Glutamatergic neuron (in vitro differentiated cells): ENCODE measurements around the gene GJA1. TPM values are rescaled to one million over a fixed set of nuclear protein-coding genes. Genes with fewer than 3 reads are reported as not detected.

ENCODE experiments used
- DNase-seq: peaks from one replicate; pipeline ENCODE4 v3.0.0; 2022
- H3K27ac Mint-ChIP-seq: one replicate; pipeline ENCODE4 v1.8.0; 2020; ENCODE audit warnings: mild to moderate bottlenecking, mixed read lengths, inconsistent platforms; ENCODE audit not compliant: unreplicated experiment
- H3K27me3 Mint-ChIP-seq: one replicate; pipeline ENCODE4 v1.8.0; 2020; ENCODE audit warnings: mild to moderate bottlenecking, moderate library complexity, mixed read lengths, inconsistent platforms; ENCODE audit not compliant: unreplicated experiment
- H3K36me3 Mint-ChIP-seq: one replicate; pipeline ENCODE4 v1.8.0; 2020; ENCODE audit warnings: mild to moderate bottlenecking, mixed read lengths, inconsistent platforms; ENCODE audit not compliant: unreplicated experiment
- H3K4me1 Mint-ChIP-seq: one replicate; pipeline ENCODE4 v1.8.0; 2020; ENCODE audit warnings: mild to moderate bottlenecking, low read depth, mixed read lengths, inconsistent platforms; ENCODE audit not compliant: unreplicated experiment
- H3K4me3 Mint-ChIP-seq: one replicate; pipeline ENCODE4 v1.8.0; 2020; ENCODE audit warnings: mild to moderate bottlenecking, mixed read lengths, inconsistent platforms; ENCODE audit not compliant: unreplicated experiment
- H3K9me3 Mint-ChIP-seq: one replicate; pipeline ENCODE4 v1.8.0; 2020; ENCODE audit warnings: mild to moderate bottlenecking, moderate library complexity, mixed read lengths, inconsistent platforms; ENCODE audit not compliant: unreplicated experiment
- CTCF ChIP-seq: fragments of 200-600 bp; sonication (generic); IDR thresholded peaks from one replicate; pipeline ENCODE4 v1.5.0; 2021; ENCODE audit not compliant: partially characterized antibody, unreplicated experiment
- total RNA-seq: library from RNA; stranded (reverse); fragmentation: NEBNext Ultra II Directional; extraction: Animal tissue kit (Norgen Biotek cat#: 25700); gene quantifications from one replicate; pipeline ENCODE4 v1.2.1, GENCODE V29; 2021; ENCODE audit not compliant: unreplicated experiment

The GJA1 gene
- total RNA-seq, 1 donor from 2014 or later, result 19.4 TPM

- DNase-seq, result no peak
- Mint-ChIP-seq H3K27me3 (no peaks in the 10 kb centered on the region), H3K4me3 (no peak overlapping the region), H3K9me3 (no peaks in the 10 kb centered on the region), H3K36me3 (no peaks in the 10 kb centered on the region), H3K27ac (no peak overlapping the region), H3K4me1 (no peaks in the 10 kb centered on the region)
- TF ChIP-seq CTCF, result no peak
Observed at GRCh38 chr6:121479486-121480098, 44.1 kb downstream of the GJA1 start.

GRCh38 chr6:121480099-121480713 is 44.8 kb downstream of the GJA1 start:
- Mint-ChIP-seq H3K36me3 (no peaks in the 10 kb centered on the region), H3K27ac (no peak overlapping the region), H3K9me3 (no peaks in the 10 kb centered on the region), H3K27me3 (no peaks in the 10 kb centered on the region), H3K4me1 (no peaks in the 10 kb centered on the region), H3K4me3 (no peak overlapping the region)
- DNase-seq, result no peak
- TF ChIP-seq CTCF, result no peak

GRCh38 chr6:121482004-121482693 is 46.7 kb downstream of the GJA1 start:
- no peaks in the 10 kb centered on the region for H3K27me3 Mint-ChIP-seq
- H3K36me3 Mint-ChIP-seq, result no peaks in the 10 kb centered on the region
- DNase-seq, result no peak
- H3K27ac Mint-ChIP-seq, result no peak overlapping the region
- no peaks in the 10 kb centered on the region for H3K4me1 Mint-ChIP-seq
- H3K9me3 Mint-ChIP-seq, result no peaks in the 10 kb centered on the region
- H3K4me3 Mint-ChIP-seq, result no peak overlapping the region
- TF ChIP-seq CTCF, result no peak

- Mint-ChIP-seq H3K4me1 (no peaks in the 10 kb centered on the region), H3K9me3 (no peaks in the 10 kb centered on the region), H3K36me3 (no peaks in the 10 kb centered on the region), H3K27me3 (no peaks in the 10 kb centered on the region), H3K4me3 (no peak overlapping the region), H3K27ac (no peak overlapping the region)
- TF ChIP-seq CTCF, result no peak
- no peak for DNase-seq
Observed at GRCh38 chr6:121482751-121483150, 47.3 kb downstream of the GJA1 start.

GRCh38 chr6:121485359-121485811 is 49.9 kb downstream of the GJA1 start:
- TF ChIP-seq CTCF, result no peak
- no peaks in the 10 kb centered on the region for H3K9me3 Mint-ChIP-seq
- no peak overlapping the region for H3K4me3 Mint-ChIP-seq
- no peaks in the 10 kb centered on the region for H3K27me3 Mint-ChIP-seq
- no peaks in the 10 kb centered on the region for H3K4me1 Mint-ChIP-seq
- H3K36me3 Mint-ChIP-seq, result no peaks in the 10 kb centered on the region
- no peak overlapping the region for H3K27ac Mint-ChIP-seq
- no peak for DNase-seq
